Ishikawa (cell line): Measurements from ENCODE around the gene PIGM.

Experiments
- CEBPB ChIP-seq: IDR thresholded peaks from 2 replicates; pipeline ENCODE4 v1.6.1; 2012
- CREB1 ChIP-seq: IDR thresholded peaks from 2 replicates; pipeline ENCODE4 v1.6.1; 2012; ENCODE audit warnings: low read depth
- EP300 ChIP-seq: IDR thresholded peaks from 2 replicates; pipeline ENCODE4 v1.6.1; 2012; ENCODE audit warnings: borderline replicate concordance
- FOXM1 ChIP-seq: IDR thresholded peaks from 2 replicates; pipeline ENCODE4 v1.6.1; 2012; ENCODE audit warnings: low read depth, borderline replicate concordance
- MAX ChIP-seq: IDR thresholded peaks from 2 replicates; pipeline ENCODE4 v1.6.1; 2012
- RAD21 ChIP-seq: IDR thresholded peaks from 2 replicates; pipeline ENCODE4 v1.6.1; 2012; ENCODE audit warnings: low read depth
- REST ChIP-seq: IDR thresholded peaks from 2 replicates; pipeline ENCODE4 v1.6.1; 2012; ENCODE audit warnings: low read depth, mild to moderate bottlenecking
- TEAD4 ChIP-seq: IDR thresholded peaks from 2 replicates; pipeline ENCODE4 v1.6.1; 2012
- USF1 ChIP-seq: IDR thresholded peaks from 2 replicates; pipeline ENCODE4 v1.6.1; 2012
- YY1 ChIP-seq: IDR thresholded peaks from 2 replicates; pipeline ENCODE4 v1.6.1; 2012; ENCODE audit warnings: low read depth
- ZBTB7A ChIP-seq: IDR thresholded peaks from 2 replicates; pipeline ENCODE4 v1.6.1; 2012; ENCODE audit warnings: low read depth

- TF ChIP-seq ZBTB7A (no peak), USF1 (no peak), TEAD4 (no peak), MAX (no peak), EP300 (no peak), REST (no peak), RAD21 (no peak), FOXM1 (no peak), CEBPB (no peak), YY1 (no peak), CREB1 (no peak)
Measured at GRCh38 chr1:160053548-160054365, 22.0 kb upstream of the PIGM start.
